ENCODE results near the gene IL20RB. TPM values are rescaled to one million over a fixed set of nuclear protein-coding genes. Genes with fewer than 3 reads are reported as not detected.

The IL20RB gene
- polyA plus RNA-seq, 3 donors: 0.16 to 1.2 TPM; not detected in 1

DNA sequence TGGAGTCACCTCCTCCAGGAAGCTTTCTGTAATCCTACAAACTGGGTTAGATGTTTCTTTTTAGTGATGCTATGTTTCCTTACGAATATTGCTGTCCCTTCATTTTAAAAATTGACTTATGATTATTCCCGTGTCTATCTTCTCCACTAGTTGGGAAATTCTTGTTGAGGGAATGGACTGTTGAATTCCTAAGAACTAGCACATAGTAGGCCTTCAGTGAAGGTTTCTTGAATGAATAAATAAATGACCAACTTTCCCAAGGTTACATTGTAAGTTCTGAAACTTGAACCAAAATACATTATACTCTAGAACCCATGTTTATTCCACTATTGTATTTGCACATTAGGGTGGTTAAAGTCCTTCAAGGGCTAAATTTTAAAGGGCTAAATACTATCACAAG lies 812 bp upstream of the IL20RB start:
- no peak overlapping the region for H3K4me2 ChIP-seq (replicated peaks; ENCODE audit: extremely low read depth, low read length, poor library complexity, severe bottlenecking)

GRCh38 chr3:136958939-136959338 lies 1.2 kb downstream of the IL20RB start:
- no peak overlapping the region for H3K9ac ChIP-seq (ENCODE audit: insufficient read depth, low read length, poor library complexity, severe bottlenecking)
- peaks cover 7 to 10% of the 10 kb centered on the region in 2 donors for H3K36me3 Mint-ChIP-seq
- intact Hi-C loops (cut with micrococcal nuclease): no loop called here
- H3K27ac Mint-ChIP-seq: peak overlapping the region in 1 of 7 donors; percentile 20
- peaks cover 2 to 11% of the 10 kb centered on the region in 2 donors for H3K4me1 ChIP-seq (ENCODE audit: control insufficient read depth in 1 of 2, insufficient read depth in 2 of 2, low read length in 2 of 2)
- H4K20me1 ChIP-seq (ENCODE audit: insufficient read depth, low read length): no peaks in the 10 kb centered on the region
- no peak for TF ChIP-seq CTCF (IDR thresholded peaks at IDR 0.05)
- no peak overlapping the region for H3K27ac ChIP-seq (ENCODE audit: low read depth in 1 of 2, low read length in 2 of 2)
- H3K4me3 ChIP-seq (replicated peaks in 1 of 3; ENCODE audit: low read depth in 2 of 3, low read length in 3 of 3): no peak overlapping the region
- no peak overlapping the region for H3K4me2 ChIP-seq (replicated peaks; ENCODE audit: extremely low read depth, low read length, poor library complexity, severe bottlenecking)
- H3K4me1 Mint-ChIP-seq: peaks cover 25% of the 10 kb centered on the region
- WGBS (ENCODE audit: insufficient coverage): 85% methylated on average over 2 of the region's 2 CpGs
- H3K36me3 ChIP-seq (replicated peaks in 1 of 2; ENCODE audit: control insufficient read depth in 1 of 2, insufficient read depth in 2 of 2, low read length in 2 of 2): peaks cover 0 to 6% of the 10 kb centered on the region in 2 donors
- peaks cover 0 to 2% (median 0%) of the 10 kb centered on the region in 7 donors for H3K9me3 Mint-ChIP-seq
- H3K79me2 ChIP-seq (ENCODE audit: insufficient read depth, low read length): no peaks in the 10 kb centered on the region
- DNase-seq: no peak
- no peak overlapping the region for H3K4me3 Mint-ChIP-seq
- H3K9me3 ChIP-seq (replicated peaks in 1 of 2; ENCODE audit: control insufficient read depth in 1 of 2, insufficient read depth in 1 of 2, low read length in 2 of 2): no peaks in the 10 kb centered on the region
- H2AFZ ChIP-seq (ENCODE audit: insufficient read depth, low read depth, low read length, poor library complexity, severe bottlenecking): no peak overlapping the region
- peaks cover 0 to 2% (median 1%) of the 10 kb centered on the region in 3 donors for H3K27me3 Mint-ChIP-seq (ENCODE audit: low read depth in 3 of 3)
- no peaks in the 10 kb centered on the region for H3K27me3 ChIP-seq (ENCODE audit: control insufficient read depth in 2 of 2, insufficient read depth in 2 of 2, low read length in 2 of 2)

More for the DNA sequence above, 812 bp upstream of the IL20RB start:
- no peak overlapping the region for H3K9ac ChIP-seq (ENCODE audit: insufficient read depth, low read length, poor library complexity, severe bottlenecking)
- Mint-ChIP-seq H3K4me1 (peaks cover 30% of the 10 kb centered on the region), H3K9me3 (peaks cover 0 to 2% (median 0%) of the 10 kb centered on the region in 7 donors), H3K27me3 (ENCODE audit: low read depth in 3 of 3) (peaks cover 0 to 2% (median 1%) of the 10 kb centered on the region in 3 donors), H3K36me3 (peaks cover 7 to 13% of the 10 kb centered on the region in 2 donors), H3K27ac (no peak overlapping the region), H3K4me3 (no peak overlapping the region)
- H3K27me3 ChIP-seq (ENCODE audit: control insufficient read depth in 2 of 2, insufficient read depth in 2 of 2, low read length in 2 of 2): no peaks in the 10 kb centered on the region
- H4K20me1 ChIP-seq (ENCODE audit: insufficient read depth, low read length): no peaks in the 10 kb centered on the region
- no peak overlapping the region for H3K4me3 ChIP-seq (replicated peaks in 1 of 3; ENCODE audit: low read depth in 2 of 3, low read length in 3 of 3)
- H3K4me1 ChIP-seq (ENCODE audit: control insufficient read depth in 1 of 2, insufficient read depth in 2 of 2, low read length in 2 of 2): peaks cover 3 to 15% of the 10 kb centered on the region in 2 donors
- H3K79me2 ChIP-seq (ENCODE audit: insufficient read depth, low read length): no peaks in the 10 kb centered on the region
- no peak overlapping the region for H3K27ac ChIP-seq (ENCODE audit: low read depth in 1 of 2, low read length in 2 of 2)
- H3K9me3 ChIP-seq (replicated peaks in 1 of 2; ENCODE audit: control insufficient read depth in 1 of 2, insufficient read depth in 1 of 2, low read length in 2 of 2): no peaks in the 10 kb centered on the region
- no CpG with 5 or more reads among the region's 2 CpGs for WGBS (ENCODE audit: insufficient coverage)
- no peak for TF ChIP-seq CTCF (IDR thresholded peaks at IDR 0.05)
- peaks cover 0 to 6% of the 10 kb centered on the region in 2 donors for H3K36me3 ChIP-seq (replicated peaks in 1 of 2; ENCODE audit: control insufficient read depth in 1 of 2, insufficient read depth in 2 of 2, low read length in 2 of 2)
- intact Hi-C loops (cut with micrococcal nuclease): no loop called here
- no peak overlapping the region for H2AFZ ChIP-seq (ENCODE audit: insufficient read depth, low read depth, low read length, poor library complexity, severe bottlenecking)
- no peak for DNase-seq
